CD4-positive, alpha-beta T cell (primary cell): ENCODE data around the gene ADCY2. TPM values are rescaled to one million over a fixed set of nuclear protein-coding genes. Genes with fewer than 3 reads are reported as not detected.

Experiments
- ATAC-seq: fragments of 200-7000 bp; cut with Tn5 transposase; one replicate; pipeline ENCODE4 v1.10.0; 2022; ENCODE audit warnings: mild to moderate bottlenecking; ENCODE audit not compliant: poor library complexity
- CTCF ChIA-PET: fragments of 350-600 bp; sonication (Branson Sonifier 250); formaldehyde crosslinking; loops from one replicate; lab custom pipeline; 2021; ENCODE audit warnings: antibody characterized with exemption, inconsistent platforms; lab: Charles Lee
- POLR2A ChIA-PET: fragments of 350-600 bp; sonication (Branson Sonifier 250); formaldehyde crosslinking; loops from one replicate; lab custom pipeline; 2021; ENCODE audit warnings: antibody characterized with exemption, inconsistent platforms; lab: Charles Lee
- DNase-seq, 14 experiments: peaks; one replicate each; pipeline ENCODE4 v3.0.0-alpha.2; 2013 to 2020; ENCODE audit warnings: mixed read lengths in 2 of 14
- H3K27ac ChIP-seq, 2 donors: one replicate each; pipeline versions ENCODE4 v1.5.1 to v1.7.0; 2013; ENCODE audit warnings: low read length in 2 of 2, low read depth in 1 of 2, mild to moderate bottlenecking in 1 of 2
- H3K27me3 ChIP-seq, 2 experiments: 1 replicate in 1 of 2; 2 replicates in 1 of 2; pipeline versions ENCODE4 v1.6.1 to v1.7.0; 2013; ENCODE audit warnings: low read length in 2 of 2, control low read depth in 1 of 2, mild to moderate bottlenecking in 1 of 2, moderate library complexity in 1 of 2; ENCODE audit not compliant: insufficient read depth in 2 of 2, control insufficient read depth in 1 of 2
- H3K36me3 ChIP-seq: one replicate; pipeline ENCODE4 v1.6.1; 2013; ENCODE audit warnings: low read length, control low read depth; ENCODE audit not compliant: insufficient read depth
- H3K4me1 ChIP-seq: one replicate; pipeline ENCODE4 v1.6.1; 2013; ENCODE audit warnings: low read length, control low read depth; ENCODE audit not compliant: insufficient read depth
- H3K4me3 ChIP-seq: one replicate; pipeline ENCODE4 v1.5.1; 2013; ENCODE audit warnings: mild to moderate bottlenecking, low read length, moderate library complexity
- H3K9me3 ChIP-seq, 2 experiments: 1 replicate in 1 of 2; 2 replicates in 1 of 2; pipeline versions ENCODE4 v1.6.1 to v1.7.0; 2013; ENCODE audit warnings: low read length in 2 of 2, mild to moderate bottlenecking in 2 of 2, control low read depth in 1 of 2, moderate library complexity in 1 of 2; ENCODE audit not compliant: control insufficient read depth in 1 of 2, insufficient read depth in 1 of 2
- H3K27ac Mint-ChIP-seq: one replicate; pipeline ENCODE4 v1.8.0; 2020; ENCODE audit warnings: mixed read lengths
- H3K27me3 Mint-ChIP-seq: one replicate; pipeline ENCODE4 v1.8.0; 2021; ENCODE audit warnings: mixed read lengths
- H3K36me3 Mint-ChIP-seq: one replicate; pipeline ENCODE4 v1.8.0; 2021; ENCODE audit warnings: low read depth, mixed read lengths
- H3K4me1 Mint-ChIP-seq: one replicate; pipeline ENCODE4 v1.8.0; 2021; ENCODE audit warnings: low read depth, mixed read lengths
- H3K4me3 Mint-ChIP-seq: one replicate; pipeline ENCODE4 v1.8.0; 2020; ENCODE audit warnings: mild to moderate bottlenecking, mixed read lengths
- H3K9me3 Mint-ChIP-seq: one replicate; pipeline ENCODE4 v1.8.0; 2020; ENCODE audit warnings: mixed read lengths
- intact Hi-C, 2 experiments: fragments of 100-400 bp; cut with DNase I in 1 of 2; cut with micrococcal nuclease in 1 of 2; formaldehyde crosslinking; loops; one replicate each; pipeline versions ENCODE4 v1.15.1 to v1.9.0; 2023 to 2025; cut with DNase I, micrococcal nuclease
- total RNA-seq, 174 experiments: library from RNA in 2 of 174; stranded (reverse) in 2 of 174; gene quantifications; one replicate each; pipeline ENCODE4 v1.2.3 and lab custom pipeline; 2021 to 2026
- TF ChIP-seq, protein P1 (sequence below): fragments of 200-600 bp; IDR thresholded peaks from one replicate; pipeline ENCODE4 v1.8.0; 2022; ENCODE audit warnings: antibody characterized with exemption, mild to moderate bottlenecking

Gene ADCY2
- total RNA-seq, 2 experiments from 2014 or later = not detected

DNA sequence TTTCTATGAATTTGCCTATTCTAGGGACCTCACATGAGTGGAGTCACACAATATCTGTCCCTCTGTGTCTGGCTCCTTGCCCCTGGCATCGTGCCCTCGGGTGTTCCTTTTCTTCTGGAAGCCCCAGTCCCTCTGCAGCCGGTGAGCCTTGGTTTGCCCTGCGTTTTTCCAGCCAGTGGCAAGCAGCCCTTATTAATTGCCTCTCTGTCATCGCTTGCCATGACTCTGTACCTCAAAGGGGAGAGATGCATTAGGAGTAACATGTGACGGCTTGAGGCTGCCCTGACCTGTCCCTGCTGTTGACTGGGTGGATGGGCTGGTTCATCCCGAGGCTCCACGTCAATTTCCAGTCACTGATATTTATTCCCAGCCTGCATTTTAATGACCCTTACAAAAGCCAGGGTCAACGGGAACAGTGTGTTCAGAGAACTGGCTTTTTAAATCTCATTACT is 367.7 kb downstream of the ADCY2 start:
- Mint-ChIP-seq H3K36me3 (no peaks in the 10 kb centered on the region), H3K4me3 (no peak overlapping the region), H3K27me3 (peaks cover 42% of the 10 kb centered on the region), H3K27ac (no peak overlapping the region), H3K4me1 (no peaks in the 10 kb centered on the region), H3K9me3 (no peaks in the 10 kb centered on the region)
- no peak for ATAC-seq
- peaks cover 0 to 4% of the 10 kb centered on the region in 2 experiments for H3K27me3 ChIP-seq
- CTCF ChIA-PET = no interaction called here
- H3K4me3 ChIP-seq = no peak overlapping the region
- no peaks in the 10 kb centered on the region for H3K36me3 ChIP-seq
- intact Hi-C loops = no loop called here
- POLR2A ChIA-PET = no interaction called here
- TF ChIP-seq, protein P1, sequence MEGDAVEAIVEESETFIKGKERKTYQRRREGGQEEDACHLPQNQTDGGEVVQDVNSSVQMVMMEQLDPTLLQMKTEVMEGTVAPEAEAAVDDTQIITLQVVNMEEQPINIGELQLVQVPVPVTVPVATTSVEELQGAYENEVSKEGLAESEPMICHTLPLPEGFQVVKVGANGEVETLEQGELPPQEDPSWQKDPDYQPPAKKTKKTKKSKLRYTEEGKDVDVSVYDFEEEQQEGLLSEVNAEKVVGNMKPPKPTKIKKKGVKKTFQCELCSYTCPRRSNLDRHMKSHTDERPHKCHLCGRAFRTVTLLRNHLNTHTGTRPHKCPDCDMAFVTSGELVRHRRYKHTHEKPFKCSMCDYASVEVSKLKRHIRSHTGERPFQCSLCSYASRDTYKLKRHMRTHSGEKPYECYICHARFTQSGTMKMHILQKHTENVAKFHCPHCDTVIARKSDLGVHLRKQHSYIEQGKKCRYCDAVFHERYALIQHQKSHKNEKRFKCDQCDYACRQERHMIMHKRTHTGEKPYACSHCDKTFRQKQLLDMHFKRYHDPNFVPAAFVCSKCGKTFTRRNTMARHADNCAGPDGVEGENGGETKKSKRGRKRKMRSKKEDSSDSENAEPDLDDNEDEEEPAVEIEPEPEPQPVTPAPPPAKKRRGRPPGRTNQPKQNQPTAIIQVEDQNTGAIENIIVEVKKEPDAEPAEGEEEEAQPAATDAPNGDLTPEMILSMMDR = no peak
- no peak for DNase-seq
- H3K4me1 ChIP-seq = no peaks in the 10 kb centered on the region
- peaks cover 0 to 9% of the 10 kb centered on the region in 2 experiments for H3K9me3 ChIP-seq
- H3K27ac ChIP-seq = no peak overlapping the region

DNA sequence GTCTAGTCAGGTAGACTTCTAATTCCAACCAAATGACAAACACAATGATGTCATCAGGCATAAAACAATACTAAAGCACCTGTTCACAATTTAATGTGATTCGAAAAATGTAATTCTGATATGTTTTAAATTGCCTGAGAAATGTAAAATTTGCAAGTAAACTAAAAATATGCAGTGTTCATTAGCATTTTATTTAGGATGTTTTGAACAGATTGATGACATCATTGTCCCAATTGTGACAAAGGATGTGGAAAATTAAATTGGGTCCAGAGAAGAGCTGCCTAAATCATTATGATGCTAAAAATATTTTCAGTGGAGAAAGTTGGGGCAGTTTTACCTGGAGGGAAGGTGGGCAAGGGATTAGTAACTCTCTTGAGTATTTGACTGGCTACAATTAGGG is 368.5 kb downstream of the ADCY2 start:
- intact Hi-C loops = no loop called here

DNA sequence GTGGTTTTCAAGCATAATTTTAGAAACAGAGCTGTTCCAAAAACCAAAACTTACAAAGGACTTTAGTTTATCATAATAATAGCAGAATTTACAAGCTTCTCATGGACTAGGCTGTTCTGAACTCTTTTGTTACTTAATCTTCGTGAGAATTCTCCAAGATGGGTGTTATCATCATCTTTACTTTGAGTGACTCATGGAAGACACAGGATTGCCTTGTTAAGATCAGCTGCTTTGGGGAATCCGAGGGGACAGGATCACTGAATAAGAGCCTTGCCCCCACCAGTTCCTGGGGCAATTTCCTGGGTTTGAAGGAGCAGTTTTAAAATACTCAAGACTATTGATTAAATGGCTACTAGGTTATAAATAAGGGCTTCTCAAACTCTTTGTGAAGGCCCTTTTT is 374.5 kb downstream of the ADCY2 start:
- ATAC-seq (no peak), DNase-seq (no peak)
- no peaks in the 10 kb centered on the region for H3K4me1 Mint-ChIP-seq
- ChIA-PET CTCF (no interaction called here), POLR2A (no interaction called here)
- intact Hi-C loops = no loop called here
- H3K4me3 ChIP-seq = no peak overlapping the region
- H3K36me3 Mint-ChIP-seq = no peaks in the 10 kb centered on the region
- no peak overlapping the region for H3K27ac ChIP-seq
- H3K36me3 ChIP-seq = no peaks in the 10 kb centered on the region
- peaks cover 60% of the 10 kb centered on the region for H3K27me3 Mint-ChIP-seq
- H3K27ac Mint-ChIP-seq = no peak overlapping the region
- H3K4me3 Mint-ChIP-seq = no peak overlapping the region
- no peaks in the 10 kb centered on the region for H3K4me1 ChIP-seq
- peaks cover 2 to 12% of the 10 kb centered on the region in 2 experiments for H3K27me3 ChIP-seq
- no peaks in the 10 kb centered on the region for H3K9me3 Mint-ChIP-seq
- TF ChIP-seq, protein P1 = no peak
- no peaks in the 10 kb centered on the region for H3K9me3 ChIP-seq

More for the DNA sequence above, 368.5 kb downstream of the ADCY2 start:
- ChIA-PET CTCF (no interaction called here), POLR2A (no interaction called here)
- H3K27ac ChIP-seq = no peak overlapping the region
- H3K4me3 Mint-ChIP-seq = no peak overlapping the region
- H3K27me3 ChIP-seq = peaks cover 0 to 4% of the 10 kb centered on the region in 2 experiments
- H3K36me3 ChIP-seq = no peaks in the 10 kb centered on the region
- no peaks in the 10 kb centered on the region for H3K4me1 Mint-ChIP-seq
- H3K4me3 ChIP-seq = no peak overlapping the region
- peaks cover 0 to 4% of the 10 kb centered on the region in 2 experiments for H3K9me3 ChIP-seq
- no peaks in the 10 kb centered on the region for H3K9me3 Mint-ChIP-seq
- H3K27ac Mint-ChIP-seq = no peak overlapping the region
- DNase-seq (no peak), ATAC-seq (no peak)
- H3K4me1 ChIP-seq = no peaks in the 10 kb centered on the region
- H3K27me3 Mint-ChIP-seq = peaks cover 41% of the 10 kb centered on the region
- H3K36me3 Mint-ChIP-seq = no peaks in the 10 kb centered on the region
- TF ChIP-seq, protein P1 = no peak
